Fibroblast of lung (primary cell): ENCODE results near the gene MRPL55. TPM values are rescaled to one million over a fixed set of nuclear protein-coding genes. Genes with fewer than 3 reads are reported as not detected.
A peak's percentile ranks its signal among the peaks of the same experiment; 100 is the strongest.

ENCODE experiments used
- DNase-seq, 2 donors: peaks; one replicate each; pipeline versions ENCODE4 v3.0.0 to v3.0.0-alpha.2; 2010; ENCODE audit warnings: low read depth in 2 of 2
- H2AFZ ChIP-seq: 2 replicates; pipeline ENCODE4 v1.5.1; 2012; ENCODE audit warnings: low read length, control low read depth, inconsistent platforms
- H3K27ac ChIP-seq: 2 replicates; pipeline ENCODE4 v1.5.1; 2011; ENCODE audit warnings: low read length, control low read depth; ENCODE audit not compliant: insufficient read depth
- H3K27me3 ChIP-seq: 2 replicates; pipeline ENCODE4 v1.5.1; 2011; ENCODE audit warnings: mild to moderate bottlenecking, low read length; ENCODE audit not compliant: control insufficient read depth, insufficient read depth
- H3K36me3 ChIP-seq: 2 replicates; pipeline ENCODE4 v1.5.1; 2011; ENCODE audit warnings: low read length; ENCODE audit not compliant: control insufficient read depth, insufficient read depth
- H3K4me1 ChIP-seq: 2 replicates; pipeline ENCODE4 v1.5.1; 2011; ENCODE audit warnings: low read length; ENCODE audit not compliant: control insufficient read depth, insufficient read depth; ENCODE audit errors: extremely low read depth
- H3K4me2 ChIP-seq: 2 replicates; pipeline ENCODE4 v1.5.1; 2011; ENCODE audit warnings: low read length, control low read depth; ENCODE audit not compliant: insufficient read depth; ENCODE audit errors: extremely low read depth
- H3K4me3 ChIP-seq, 4 experiments: fragments of 200-600 bp in 1 of 4; sonication (generic) in 1 of 4; replicated peaks in 1 of 4; 2 replicates each; pipeline ENCODE4 v1.5.1; 2011 to 2016; ENCODE audit warnings: low read length in 4 of 4, low read depth in 3 of 4, mild to moderate bottlenecking in 3 of 4, control low read depth in 2 of 4, inconsistent platforms in 1 of 4, mixed read lengths in 1 of 4; ENCODE audit not compliant: insufficient read depth in 1 of 4; ENCODE audit errors: control extremely low read depth in 1 of 4
- H3K79me2 ChIP-seq: 2 replicates; pipeline ENCODE4 v1.5.1; 2012; ENCODE audit warnings: mild to moderate bottlenecking, low read length, inconsistent platforms; ENCODE audit not compliant: control insufficient read depth, insufficient read depth
- H3K9ac ChIP-seq: 2 replicates; pipeline ENCODE4 v1.5.1; 2011; ENCODE audit warnings: mild to moderate bottlenecking, low read length, control low read depth; ENCODE audit not compliant: insufficient read depth
- H3K9me3 ChIP-seq: 2 replicates; pipeline ENCODE4 v1.5.1; 2012; ENCODE audit warnings: low read depth, low read length; ENCODE audit not compliant: control insufficient read depth, insufficient read depth
- H4K20me1 ChIP-seq: 2 replicates; pipeline ENCODE4 v1.5.1; 2011; ENCODE audit warnings: low read length; ENCODE audit not compliant: control insufficient read depth, insufficient read depth; ENCODE audit errors: extremely low read depth
- CTCF ChIP-seq, 2 donors: IDR thresholded peaks in 1 of 2; conservative IDR thresholded peaks in 1 of 2; 1 replicate in 1 of 2; 2 replicates in 1 of 2; pipeline ENCODE4 v1.5.1; 2011 to 2012; ENCODE audit warnings: low read length in 2 of 2, control low read depth in 1 of 2, inconsistent platforms in 1 of 2, low read depth in 1 of 2, mild to moderate bottlenecking in 1 of 2
- EZH2 ChIP-seq: IDR thresholded peaks from 2 replicates; pipeline ENCODE4 v1.5.1; 2012; ENCODE audit warnings: low read length, control low read depth, mild to moderate bottlenecking; ENCODE audit errors: missing control alignments
- polyA plus RNA-seq, 2 donors: library from polyadenylated mRNA; depleted of rRNA in 1 of 2; stranded (reverse) in 1 of 2; unstranded in 1 of 2; fragments of >200 nt; gene quantifications; 2 replicates each; pipeline ENCODE4 v1.2.1, GENCODE V29; 2011 to 2012; ENCODE audit warnings: missing spikeins in 1 of 2
- total RNA-seq: library from RNA; depleted of rRNA; stranded (reverse); fragments of >200 nt; gene quantifications from 2 replicates; pipeline ENCODE4 v1.2.1, GENCODE V29; 2014

MRPL55 gene
- total and polyA plus RNA-seq, 2 donors (not counting 1 experiment from before 2014, with no cell fraction given) = 39.5 to 51.7 TPM

DNA sequence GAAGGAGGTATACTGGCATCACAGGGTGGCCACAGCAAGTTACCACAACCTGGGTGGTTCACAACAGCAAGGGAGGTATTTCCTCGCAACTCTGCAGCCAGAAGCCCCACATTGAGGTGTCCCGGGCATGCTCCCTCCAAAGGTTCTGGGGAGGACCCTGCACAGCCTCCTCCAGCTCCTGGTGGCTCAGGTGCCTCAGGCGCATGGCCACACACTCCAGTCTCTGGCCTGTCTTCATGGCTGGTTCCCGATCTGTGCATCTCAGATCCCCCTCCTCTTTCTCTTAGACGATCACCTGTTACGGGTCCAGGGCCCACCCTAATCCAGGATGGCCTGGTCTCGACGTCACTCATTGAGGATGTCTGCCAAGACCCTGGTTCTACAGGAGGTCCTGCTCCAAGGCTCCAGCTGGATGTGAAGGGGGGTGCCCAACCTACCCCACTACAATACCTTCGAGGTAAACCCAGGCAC is 33.3 kb downstream of the MRPL55 start:
- no peaks in the 10 kb centered on the region for H3K27me3 ChIP-seq
- no peak overlapping the region for H2AFZ ChIP-seq
- H3K36me3 ChIP-seq = no peaks in the 10 kb centered on the region
- H3K4me2 ChIP-seq = no peak overlapping the region
- H3K4me1 ChIP-seq = no peaks in the 10 kb centered on the region
- no peak overlapping the region for H3K27ac ChIP-seq
- H4K20me1 ChIP-seq = no peaks in the 10 kb centered on the region
- no peak for DNase-seq
- H3K79me2 ChIP-seq = peaks cover 3% of the 10 kb centered on the region
- H3K4me3 ChIP-seq = no peak overlapping the region
- no peak overlapping the region for H3K9ac ChIP-seq
- no peaks in the 10 kb centered on the region for H3K9me3 ChIP-seq
- TF ChIP-seq EZH2 = no peak
- TF ChIP-seq CTCF (conservative IDR thresholded peaks at IDR 0.05 in 1 of 2, IDR thresholded peaks at IDR 0.05 in 1 of 2; ENCODE audit: low read depth in 1 of 2, low read length in 2 of 2) = no peak

GRCh38 chr1:228074954-228075730 is 34.0 kb downstream of the MRPL55 start:
- no peaks in the 10 kb centered on the region for H3K4me1 ChIP-seq
- H4K20me1 ChIP-seq = no peaks in the 10 kb centered on the region
- H3K9ac ChIP-seq = no peak overlapping the region
- DNase-seq = no peak
- H3K27ac ChIP-seq = no peak overlapping the region
- H3K4me2 ChIP-seq = no peak overlapping the region
- H3K36me3 ChIP-seq = no peaks in the 10 kb centered on the region
- H3K4me3 ChIP-seq = no peak overlapping the region
- no peak overlapping the region for H2AFZ ChIP-seq
- TF ChIP-seq EZH2 = no peak
- no peak for TF ChIP-seq CTCF (conservative IDR thresholded peaks at IDR 0.05 in 1 of 2, IDR thresholded peaks at IDR 0.05 in 1 of 2; ENCODE audit: low read depth in 1 of 2, low read length in 2 of 2)
- no peaks in the 10 kb centered on the region for H3K9me3 ChIP-seq
- H3K27me3 ChIP-seq = peaks cover 3% of the 10 kb centered on the region
- peaks cover 3% of the 10 kb centered on the region for H3K79me2 ChIP-seq

DNA sequence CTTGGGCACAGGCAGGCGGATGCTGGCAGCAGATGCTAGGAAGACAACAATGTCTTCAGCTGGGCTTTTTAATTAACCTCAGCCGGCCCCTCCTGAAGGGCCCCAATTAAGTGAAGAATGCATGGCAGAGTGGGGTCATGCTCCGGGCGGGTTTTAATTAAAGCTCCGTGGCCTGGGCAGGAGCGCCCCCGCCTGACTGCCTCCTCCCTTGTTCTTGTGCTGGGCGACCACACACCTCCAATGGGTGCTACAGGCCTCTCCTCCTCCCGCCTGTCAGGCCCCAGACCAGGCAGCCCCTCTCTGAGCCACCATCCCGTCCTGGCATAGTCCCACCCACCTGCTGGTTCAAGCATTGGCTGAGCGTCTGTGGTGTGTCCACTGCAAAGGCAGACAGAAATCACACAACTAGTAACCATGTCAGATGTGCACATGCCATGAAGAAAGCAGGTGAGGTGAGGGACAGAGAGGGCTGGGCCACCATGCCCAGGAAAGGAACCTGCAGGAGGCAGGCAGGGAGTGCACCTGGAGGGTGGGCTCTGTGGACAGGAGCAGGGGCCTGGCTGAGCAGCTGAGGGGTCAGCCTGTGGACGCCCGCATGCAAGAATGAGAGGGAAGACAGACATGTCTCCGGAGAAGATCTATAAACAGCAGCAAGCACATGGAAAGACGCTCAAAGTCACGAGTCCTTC is 35.1 kb downstream of the MRPL55 start:
- no peaks in the 10 kb centered on the region for H3K4me1 ChIP-seq

More for the DNA sequence above, 35.1 kb downstream of the MRPL55 start:
- DNase-seq = no peak
- no peak overlapping the region for H3K9ac ChIP-seq
- no peaks in the 10 kb centered on the region for H3K36me3 ChIP-seq
- no peak overlapping the region for H3K27ac ChIP-seq
- no peak overlapping the region for H3K4me2 ChIP-seq
- H3K9me3 ChIP-seq = no peaks in the 10 kb centered on the region
- H3K79me2 ChIP-seq = no peaks in the 10 kb centered on the region
- H2AFZ ChIP-seq = no peak overlapping the region
- H3K4me3 ChIP-seq = no peak overlapping the region
- peak in 1 of 2 donors; percentile 13 for TF ChIP-seq CTCF (conservative IDR thresholded peaks at IDR 0.05 in 1 of 2, IDR thresholded peaks at IDR 0.05 in 1 of 2; ENCODE audit: low read depth in 1 of 2, low read length in 2 of 2)
- no peak for TF ChIP-seq EZH2
- H3K27me3 ChIP-seq = peaks cover 3% of the 10 kb centered on the region
- H4K20me1 ChIP-seq = no peaks in the 10 kb centered on the region
